ENCODE results near the gene BSDC1. TPM values are rescaled to one million over a fixed set of nuclear protein-coding genes. Genes with fewer than 3 reads are reported as not detected.

BSDC1 gene
- total RNA-seq, 4 donors from 2014 or later, result 93.0 to 132 (median 101) TPM

DNA sequence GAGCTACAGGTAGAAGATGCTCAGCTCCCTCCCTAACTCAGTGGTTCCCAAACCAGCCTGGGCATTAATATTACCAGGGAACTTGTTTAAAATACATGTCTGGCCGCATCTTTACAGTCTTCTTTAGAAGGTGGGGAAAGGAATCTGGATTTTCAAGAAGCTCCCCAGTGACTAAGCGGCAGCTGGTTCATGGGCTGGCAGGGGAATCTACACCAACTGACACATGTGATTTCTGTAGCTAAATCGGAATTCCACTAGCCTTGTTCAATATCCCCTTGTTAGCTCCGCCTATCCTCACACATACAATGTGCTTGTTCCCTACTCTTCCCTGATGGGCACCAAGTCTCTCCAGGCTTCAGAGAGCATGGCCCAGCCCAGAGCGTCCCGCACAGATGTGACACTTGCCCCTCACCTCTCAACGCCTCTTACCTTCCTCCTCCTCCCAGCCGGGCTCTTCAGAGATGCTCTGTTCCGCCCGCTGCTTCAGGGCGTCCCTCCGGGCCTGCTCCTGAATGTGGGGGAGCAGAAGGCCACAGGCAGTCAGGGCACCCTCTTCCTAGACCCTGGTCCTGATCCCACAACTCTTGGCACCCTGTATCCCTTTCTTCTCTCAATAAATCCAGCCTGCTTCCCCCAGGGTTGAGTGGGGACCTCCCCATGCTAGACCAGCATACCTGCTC is 16.6 kb downstream of the BSDC1 start:
- H3K4me1 ChIP-seq, result no peaks in the 10 kb centered on the region
- no peak overlapping the region for H3K27ac ChIP-seq
- DNase-seq, result no peak
- no peak overlapping the region for H3K4me3 ChIP-seq (replicated peaks in 1 of 3)
- no peak for TF ChIP-seq POLR2A (IDR thresholded peaks at IDR 0.05)
- TF ChIP-seq, protein P1, sequence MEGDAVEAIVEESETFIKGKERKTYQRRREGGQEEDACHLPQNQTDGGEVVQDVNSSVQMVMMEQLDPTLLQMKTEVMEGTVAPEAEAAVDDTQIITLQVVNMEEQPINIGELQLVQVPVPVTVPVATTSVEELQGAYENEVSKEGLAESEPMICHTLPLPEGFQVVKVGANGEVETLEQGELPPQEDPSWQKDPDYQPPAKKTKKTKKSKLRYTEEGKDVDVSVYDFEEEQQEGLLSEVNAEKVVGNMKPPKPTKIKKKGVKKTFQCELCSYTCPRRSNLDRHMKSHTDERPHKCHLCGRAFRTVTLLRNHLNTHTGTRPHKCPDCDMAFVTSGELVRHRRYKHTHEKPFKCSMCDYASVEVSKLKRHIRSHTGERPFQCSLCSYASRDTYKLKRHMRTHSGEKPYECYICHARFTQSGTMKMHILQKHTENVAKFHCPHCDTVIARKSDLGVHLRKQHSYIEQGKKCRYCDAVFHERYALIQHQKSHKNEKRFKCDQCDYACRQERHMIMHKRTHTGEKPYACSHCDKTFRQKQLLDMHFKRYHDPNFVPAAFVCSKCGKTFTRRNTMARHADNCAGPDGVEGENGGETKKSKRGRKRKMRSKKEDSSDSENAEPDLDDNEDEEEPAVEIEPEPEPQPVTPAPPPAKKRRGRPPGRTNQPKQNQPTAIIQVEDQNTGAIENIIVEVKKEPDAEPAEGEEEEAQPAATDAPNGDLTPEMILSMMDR (IDR thresholded peaks at IDR 0.05), result no peak
- WGBS, 2 donors, result 83 to 86% methylated on average over 12 of the region's 12 CpGs
- H3K36me3 ChIP-seq, result peaks cover 77 to 90% of the 10 kb centered on the region in 2 donors
- H3K27me3 ChIP-seq, result no peaks in the 10 kb centered on the region
- intact Hi-C loops (cut with DNase I), result no loop called here
- no peaks in the 10 kb centered on the region for H3K9me3 ChIP-seq

DNA sequence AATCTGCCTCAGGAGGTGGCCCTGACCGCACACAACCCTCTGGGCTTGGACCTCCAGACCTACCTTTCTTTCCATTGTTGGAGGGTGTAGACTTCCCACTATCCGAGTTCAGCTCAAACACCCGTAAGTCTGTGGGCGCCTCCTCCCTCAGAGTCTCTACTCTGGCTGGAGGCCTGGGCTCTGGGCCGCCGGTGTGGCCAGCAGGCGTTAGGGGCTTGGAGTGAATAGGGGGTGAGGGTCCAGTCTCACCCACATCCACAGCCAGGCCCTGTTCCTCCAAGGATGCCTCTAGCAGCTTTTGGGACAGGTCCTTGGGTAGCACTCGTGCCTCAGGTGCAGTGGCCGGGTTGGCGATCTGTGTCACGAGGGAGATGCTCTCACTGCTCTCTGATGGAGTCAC is 18.0 kb downstream of the BSDC1 start:
- H3K4me3 ChIP-seq (replicated peaks in 1 of 3), result no peak overlapping the region
- intact Hi-C loops (cut with DNase I), result no loop called here
- no peaks in the 10 kb centered on the region for H3K4me1 ChIP-seq
- H3K9me3 ChIP-seq, result no peaks in the 10 kb centered on the region
- no peaks in the 10 kb centered on the region for H3K27me3 ChIP-seq
- TF ChIP-seq POLR2A (IDR thresholded peaks at IDR 0.05), result no peak
- TF ChIP-seq, protein P1 (IDR thresholded peaks at IDR 0.05), result no peak
- H3K27ac ChIP-seq, result no peak overlapping the region
- peaks cover 62 to 90% of the 10 kb centered on the region in 2 donors for H3K36me3 ChIP-seq
- no peak for DNase-seq
- 89 to 95% methylated on average over 7 to 11 of the region's 11 CpGs for WGBS, 2 donors

DNA sequence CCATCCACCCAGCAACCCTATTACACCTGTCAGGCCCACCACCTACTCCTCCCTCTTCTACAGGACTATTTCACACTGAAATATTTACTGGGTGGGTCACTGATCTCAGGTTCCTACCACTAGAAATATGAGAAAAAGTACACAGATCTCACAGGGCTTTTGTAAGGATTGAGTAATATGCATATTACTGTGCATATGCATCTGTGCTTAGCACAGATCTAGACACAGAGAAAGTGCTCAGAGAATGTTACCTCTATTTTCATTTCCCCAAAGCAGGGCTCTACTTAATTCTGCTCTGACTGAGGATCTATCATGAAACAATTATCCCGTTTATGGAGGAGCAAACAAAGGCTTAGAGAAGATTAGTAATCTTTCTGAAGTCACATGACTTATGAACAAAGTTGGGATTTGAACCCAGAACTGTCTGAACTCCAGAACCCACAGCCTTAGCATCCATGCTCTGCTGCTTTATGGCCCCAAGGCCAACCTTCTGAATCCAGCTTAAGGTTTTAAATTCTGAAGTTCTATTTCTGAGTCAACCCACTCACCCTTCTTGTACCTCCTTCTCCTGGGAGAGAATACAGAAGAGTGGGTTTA is 20.1 kb downstream of the BSDC1 start:
- WGBS, 2 donors, result 79 to 90% methylated on average over 1 of the region's 1 CpG
- intact Hi-C loops (cut with DNase I), result no loop called here
- TF ChIP-seq POLR2A (IDR thresholded peaks at IDR 0.05), result no peak
- TF ChIP-seq, protein P1 (IDR thresholded peaks at IDR 0.05), result no peak

DNA sequence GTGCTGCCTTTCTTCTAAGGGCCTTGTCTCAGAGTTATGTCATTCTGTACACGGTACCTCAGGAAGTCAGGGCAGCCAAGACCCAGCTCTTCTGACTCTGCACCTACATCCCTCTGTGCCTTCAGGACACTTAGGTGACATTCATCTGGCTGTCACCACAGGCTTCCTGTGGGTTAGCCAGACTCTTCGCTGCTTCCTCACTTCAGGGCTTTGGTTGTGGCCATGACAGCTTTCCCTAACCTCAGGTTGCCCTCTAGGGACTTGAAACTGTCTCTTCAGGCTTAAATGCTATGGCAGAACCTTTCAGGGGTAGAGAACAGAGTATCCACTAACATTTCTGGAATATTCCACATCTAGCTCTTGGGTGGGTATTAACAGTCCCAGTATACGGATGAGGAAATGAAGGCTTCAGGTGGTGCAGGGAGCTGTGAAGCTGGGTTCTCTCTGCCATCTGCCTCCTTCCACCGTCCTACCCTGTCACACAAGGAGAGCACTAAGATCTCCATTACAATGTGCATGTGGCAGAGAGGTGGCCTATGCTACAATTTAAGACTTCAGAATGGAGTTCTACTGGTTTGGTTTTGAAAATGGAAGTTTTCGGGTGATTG is 22.0 kb downstream of the BSDC1 start:
- peaks cover 50 to 76% of the 10 kb centered on the region in 2 donors for H3K36me3 ChIP-seq

More for the DNA sequence above, 20.1 kb downstream of the BSDC1 start:
- Histone ChIP-seq H3K27ac (no peak overlapping the region), H3K4me3 (replicated peaks in 1 of 3) (no peak overlapping the region), H3K4me1 (no peaks in the 10 kb centered on the region), H3K9me3 (no peaks in the 10 kb centered on the region), H3K36me3 (peaks cover 50 to 81% of the 10 kb centered on the region in 2 donors), H3K27me3 (no peaks in the 10 kb centered on the region)
- DNase-seq, result no peak

More for the DNA sequence above, 22.0 kb downstream of the BSDC1 start:
- Histone ChIP-seq H3K4me1 (no peaks in the 10 kb centered on the region), H3K27me3 (no peaks in the 10 kb centered on the region), H3K27ac (no peak overlapping the region), H3K9me3 (no peaks in the 10 kb centered on the region), H3K4me3 (replicated peaks in 1 of 3) (no peak overlapping the region)
- 83 to 89% methylated on average over 5 of the region's 5 CpGs for WGBS, 2 donors
- intact Hi-C loops (cut with DNase I), result no loop called here
- TF ChIP-seq, protein P1 (IDR thresholded peaks at IDR 0.05), result no peak
- no peak for TF ChIP-seq POLR2A (IDR thresholded peaks at IDR 0.05)
- DNase-seq, result no peak
